ENCODE data around the gene CENATAC. TPM values are rescaled to one million over a fixed set of nuclear protein-coding genes. Genes with fewer than 3 reads are reported as not detected.
"Not testable (repeated sequence)": the region's sequence is repeated elsewhere in the genome, so short reads cannot be mapped to it uniquely, and the experiment has no call there.

The CENATAC gene
- total RNA-seq, 1 experiment from 2014 or later: 55.2 TPM

GRCh38 chr11:118980191-118980881 lies 17.6 kb upstream of the CENATAC start:
- Histone ChIP-seq H2BK12ac (ENCODE audit: insufficient read length, low read depth, low read length) (no peak overlapping the region), H3K4me1 (ENCODE audit: insufficient read depth, low read length) (no peaks in the 10 kb centered on the region), H3K4me2 (ENCODE audit: insufficient read depth, insufficient read length, low read length) (peak overlapping the region; percentile 11), H4K8ac (replicated peaks; ENCODE audit: insufficient read length, low read depth, low read length) (no peak overlapping the region), H4K91ac (ENCODE audit: insufficient read length, low read depth, low read length) (no peak overlapping the region), H4K5ac (ENCODE audit: insufficient read length, low read depth, low read length) (no peak overlapping the region), H3K4ac (ENCODE audit: low read depth, low read length) (no peak overlapping the region), H3K27me3 (ENCODE audit: insufficient read depth, low read length) (no peaks in the 10 kb centered on the region; the same call in 1 of the 2 replicates), H3K9ac (ENCODE audit: extremely low read depth, insufficient read length, low read length) (no peak overlapping the region), H3T11ph (ENCODE audit: low read length) (no peak overlapping the region), H4K20me1 (ENCODE audit: control insufficient read depth, insufficient read depth, insufficient read length) (no peaks in the 10 kb centered on the region), H2BK20ac (ENCODE audit: low read depth, low read length, poor library complexity, severe bottlenecking) (no peak overlapping the region), H3K56ac (ENCODE audit: insufficient read length, low read depth, low read length) (no peak overlapping the region), H2AK5ac (ENCODE audit: insufficient read length, low read length) (no peak overlapping the region), H3K18ac (ENCODE audit: insufficient read length, low read depth, low read length) (no peak overlapping the region), H3K79me2 (ENCODE audit: insufficient read depth, low read length) (no peaks in the 10 kb centered on the region), H2AFZ (ENCODE audit: low read length) (no peak overlapping the region), H3K23ac (ENCODE audit: insufficient read length, low read depth, low read length) (no peak overlapping the region), H2BK5ac (ENCODE audit: insufficient read length, low read length) (no peak overlapping the region), H2BK120ac (ENCODE audit: low read depth, low read length, poor library complexity, severe bottlenecking) (no peak overlapping the region), H3K79me1 (ENCODE audit: insufficient read depth, low read depth, low read length, poor library complexity, severe bottlenecking) (no peaks in the 10 kb centered on the region), H3K14ac (ENCODE audit: insufficient read depth, low read length) (no peak overlapping the region; the same call in 1 of the 2 replicates), H3K27ac (ENCODE audit: insufficient read length, low read depth, low read length) (no peak overlapping the region), H3K9me3 (ENCODE audit: control insufficient read depth, low read depth, low read length) (no peaks in the 10 kb centered on the region), H3K23me2 (ENCODE audit: insufficient read length, low read depth, low read length, poor library complexity, severe bottlenecking) (no peaks in the 10 kb centered on the region), H2BK15ac (ENCODE audit: low read depth, low read length) (no peak overlapping the region)
- Mint-ChIP-seq H3K36me3 (ENCODE audit: insufficient read depth in 1 of 3, low read depth in 3 of 3) (no peaks in the 10 kb centered on the region), H3K4me3 (peak overlapping the region in 1 of 2 experiments; percentile 15; a peak in 1 of 5 replicates), H3K4me1 (peaks cover 14 to 21% of the 10 kb centered on the region in 2 experiments), H3K9me3 (no peaks in the 10 kb centered on the region), H3K27me3 (ENCODE audit: low read depth) (peaks cover 6% of the 10 kb centered on the region), H3K27ac (peak overlapping the region in 1 of 3 experiments; percentile 72; a peak in 2 of 7 replicates)
- peak; percentile 71 for DNase-seq
- no peak for TF ChIP-seq CTCF (conservative IDR thresholded peaks at IDR 0.05)
- no CpG with 5 or more reads among the region's 21 CpGs for WGBS (ENCODE audit: extremely low coverage, insufficient read length, low lambda C conversion rate)

- H2BK12ac ChIP-seq (ENCODE audit: insufficient read length, low read depth, low read length); H4K91ac ChIP-seq (ENCODE audit: insufficient read length, low read depth, low read length); DNase-seq; H3K27ac ChIP-seq (ENCODE audit: insufficient read length, low read depth, low read length); H2AFZ ChIP-seq (ENCODE audit: low read length); H3K27me3 Mint-ChIP-seq (ENCODE audit: low read depth); H2BK15ac ChIP-seq (ENCODE audit: low read depth, low read length); H3K4me3 Mint-ChIP-seq; H3K23ac ChIP-seq (ENCODE audit: insufficient read length, low read depth, low read length); H3K14ac ChIP-seq (ENCODE audit: insufficient read depth, low read length); H3K9me3 Mint-ChIP-seq; H4K5ac ChIP-seq (ENCODE audit: insufficient read length, low read depth, low read length); H2AK5ac ChIP-seq (ENCODE audit: insufficient read length, low read length); H3K79me2 ChIP-seq (ENCODE audit: insufficient read depth, low read length); H3K4me2 ChIP-seq (ENCODE audit: insufficient read depth, insufficient read length, low read length); H2BK5ac ChIP-seq (ENCODE audit: insufficient read length, low read length); H2BK20ac ChIP-seq (ENCODE audit: low read depth, low read length, poor library complexity, severe bottlenecking); H3K56ac ChIP-seq (ENCODE audit: insufficient read length, low read depth, low read length); H3K4me1 ChIP-seq (ENCODE audit: insufficient read depth, low read length); H3K79me1 ChIP-seq (ENCODE audit: insufficient read depth, low read depth, low read length, poor library complexity, severe bottlenecking); H3K9me3 ChIP-seq (ENCODE audit: control insufficient read depth, low read depth, low read length); H3K23me2 ChIP-seq (ENCODE audit: insufficient read length, low read depth, low read length, poor library complexity, severe bottlenecking); H3K4ac ChIP-seq (ENCODE audit: low read depth, low read length); H4K20me1 ChIP-seq (ENCODE audit: control insufficient read depth, insufficient read depth, insufficient read length); H4K8ac ChIP-seq (replicated peaks; ENCODE audit: insufficient read length, low read depth, low read length); H3T11ph ChIP-seq (ENCODE audit: low read length); H3K18ac ChIP-seq (ENCODE audit: insufficient read length, low read depth, low read length); H3K36me3 Mint-ChIP-seq (ENCODE audit: insufficient read depth in 1 of 3, low read depth in 3 of 3); H2BK120ac ChIP-seq (ENCODE audit: low read depth, low read length, poor library complexity, severe bottlenecking); H3K9ac ChIP-seq (ENCODE audit: extremely low read depth, insufficient read length, low read length); H3K27me3 ChIP-seq (ENCODE audit: insufficient read depth, low read length): not testable (repeated sequence)
- peak overlapping the region in 1 of 3 experiments; percentile 50; a peak in 1 of 7 replicates for H3K27ac Mint-ChIP-seq
- WGBS (ENCODE audit: extremely low coverage, insufficient read length, low lambda C conversion rate): no CpG with 5 or more reads among the region's 8 CpGs
- peaks cover 13 to 15% of the 10 kb centered on the region in 2 experiments for H3K4me1 Mint-ChIP-seq
Measured at GRCh38 chr11:118984337-118984736, 13.6 kb upstream of the CENATAC start.
